Measurements from ENCODE around the gene ATP6V1F. TPM values are rescaled to one million over a fixed set of nuclear protein-coding genes. Genes with fewer than 3 reads are reported as not detected.

The ATP6V1F gene
- total RNA-seq, 6 experiments from 2014 or later: 179 to 212 (median 193) TPM

- Mint-ChIP-seq H3K27me3 (ENCODE audit: insufficient read depth) (peaks cover 8% of the 10 kb centered on the region), H3K4me1 (ENCODE audit: low read depth) (peaks cover 5% of the 10 kb centered on the region; the same call in 1 of the 2 replicates), H3K36me3 (ENCODE audit: low read depth) (peaks cover 25% of the 10 kb centered on the region), H3K4me3 (no peak overlapping the region), H3K9me3 (no peaks in the 10 kb centered on the region), H3K27ac (no peak overlapping the region)
- TF ChIP-seq CTCF (IDR thresholded peaks at IDR 0.05): no peak
- no peak for DNase-seq
Measured at GRCh38 chr7:128841171-128841690, 21.4 kb upstream of the ATP6V1F start.

GRCh38 chr7:128841921-128842673 is 20.6 kb upstream of the ATP6V1F start:
- Mint-ChIP-seq H3K36me3 (ENCODE audit: low read depth) (peaks cover 25% of the 10 kb centered on the region), H3K27me3 (ENCODE audit: insufficient read depth) (peaks cover 8% of the 10 kb centered on the region), H3K4me3 (no peak overlapping the region), H3K9me3 (no peaks in the 10 kb centered on the region), H3K27ac (no peak overlapping the region; the same call in 1 of the 2 replicates), H3K4me1 (ENCODE audit: low read depth) (no peaks in the 10 kb centered on the region)
- TF ChIP-seq CTCF (IDR thresholded peaks at IDR 0.05): peak; percentile 94
- no peak for DNase-seq

GRCh38 chr7:128842674-128843641 is 19.7 kb upstream of the ATP6V1F start:
- no peak for TF ChIP-seq CTCF (IDR thresholded peaks at IDR 0.05)
- Mint-ChIP-seq H3K9me3 (no peaks in the 10 kb centered on the region), H3K27me3 (ENCODE audit: insufficient read depth) (peaks cover 8% of the 10 kb centered on the region), H3K36me3 (ENCODE audit: low read depth) (peaks cover 29% of the 10 kb centered on the region), H3K27ac (no peak overlapping the region), H3K4me3 (no peak overlapping the region), H3K4me1 (ENCODE audit: low read depth) (no peaks in the 10 kb centered on the region)
- no peak for DNase-seq

GRCh38 chr7:128843938-128844621 is 18.6 kb upstream of the ATP6V1F start:
- H3K4me3 Mint-ChIP-seq: no peak overlapping the region
- no peak overlapping the region for H3K27ac Mint-ChIP-seq
- H3K4me1 Mint-ChIP-seq (ENCODE audit: low read depth): no peaks in the 10 kb centered on the region
- peaks cover 27% of the 10 kb centered on the region for H3K36me3 Mint-ChIP-seq (ENCODE audit: low read depth)
- DNase-seq: no peak
- peaks cover 14% of the 10 kb centered on the region for H3K27me3 Mint-ChIP-seq (ENCODE audit: insufficient read depth)
- no peaks in the 10 kb centered on the region for H3K9me3 Mint-ChIP-seq
- TF ChIP-seq CTCF (IDR thresholded peaks at IDR 0.05): no peak

- Mint-ChIP-seq H3K4me1 (ENCODE audit: low read depth) (no peaks in the 10 kb centered on the region), H3K9me3 (no peaks in the 10 kb centered on the region), H3K27me3 (ENCODE audit: insufficient read depth) (peaks cover 11% of the 10 kb centered on the region), H3K27ac (no peak overlapping the region), H3K36me3 (ENCODE audit: low read depth) (peaks cover 23% of the 10 kb centered on the region; the same call in 1 of the 2 replicates), H3K4me3 (no peak overlapping the region)
- no peak for DNase-seq
- no peak for TF ChIP-seq CTCF (IDR thresholded peaks at IDR 0.05)
Measured at GRCh38 chr7:128844777-128845311, 17.8 kb upstream of the ATP6V1F start.

All from HFFc6 (cell line).